GM18868 (cell line): ENCODE results near the gene ALDH5A1.

Source experiments
- ATAC-seq: cut with Tn5 transposase; IDR thresholded peaks from one replicate; pipeline ENCODE4 v1.9.1; 2021; ENCODE audit warnings: mild to moderate bottlenecking, moderate library complexity; ENCODE audit not compliant: unreplicated experiment

Gene ALDH5A1

DNA sequence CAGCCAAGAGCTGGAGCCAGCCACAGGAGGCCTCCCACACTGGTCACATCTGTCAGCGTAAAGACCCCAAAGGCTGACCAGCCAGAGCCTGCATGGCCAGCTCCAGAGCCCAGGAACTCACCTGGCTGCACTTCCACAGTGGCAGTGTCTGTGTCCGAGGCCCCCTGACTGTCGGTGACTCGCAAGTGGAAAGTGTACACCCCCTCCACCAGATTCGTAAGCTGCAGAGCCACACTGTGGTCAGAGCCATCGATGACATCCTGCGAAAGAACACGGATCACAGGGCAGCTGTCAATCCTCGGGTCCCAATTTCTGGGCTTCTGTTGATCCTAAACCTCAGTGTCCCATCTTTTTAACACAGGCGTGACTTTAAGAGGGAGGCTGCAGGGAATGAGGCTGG lies 69.3 kb downstream of the ALDH5A1 start:
- no peak for ATAC-seq

DNA sequence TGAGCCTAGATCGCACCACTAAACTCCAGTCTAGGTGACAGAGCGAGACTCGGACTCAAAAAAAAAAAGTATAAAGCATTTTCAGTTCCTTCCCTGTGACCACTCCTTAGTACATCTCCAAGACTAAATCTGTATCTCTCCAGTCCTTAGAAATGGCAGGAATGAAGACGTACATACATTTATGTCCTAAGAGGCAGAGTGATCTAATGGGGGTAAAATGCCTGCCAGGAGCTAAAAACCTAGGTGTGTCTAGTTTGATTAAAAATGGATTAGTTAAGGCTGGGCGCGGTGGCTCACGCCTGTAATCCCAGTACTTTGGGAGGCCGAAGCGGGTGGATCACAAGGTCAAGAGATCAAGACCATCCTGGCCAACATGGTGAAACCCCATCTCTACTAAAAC lies 70.4 kb downstream of the ALDH5A1 start:
- no peak for ATAC-seq

GRCh38 chr6:24566020-24566767 lies 71.4 kb downstream of the ALDH5A1 start:
- no peak for ATAC-seq

- ATAC-seq = no peak
Measured at GRCh38 chr6:24568683-24569082, 73.9 kb downstream of the ALDH5A1 start.

DNA sequence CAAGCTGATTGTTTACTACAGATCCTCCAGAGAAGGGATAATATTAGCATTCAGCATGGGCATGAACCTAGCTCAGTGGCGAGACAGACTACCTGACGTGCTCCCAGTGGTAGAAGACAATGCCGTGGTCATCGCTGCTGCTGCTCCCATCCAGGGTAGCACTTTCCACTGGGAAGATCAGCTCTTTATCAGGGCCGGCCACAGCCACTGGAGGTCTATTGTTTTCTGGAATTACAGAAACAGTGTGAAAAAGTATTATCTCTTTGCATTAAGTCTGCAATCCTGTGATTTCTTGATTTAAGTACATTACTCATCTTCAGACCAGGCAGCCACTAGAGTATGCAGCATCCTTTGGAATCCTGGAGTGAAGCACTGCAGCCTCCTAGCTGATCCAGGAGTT lies 75.0 kb downstream of the ALDH5A1 start:
- ATAC-seq = no peak

DNA sequence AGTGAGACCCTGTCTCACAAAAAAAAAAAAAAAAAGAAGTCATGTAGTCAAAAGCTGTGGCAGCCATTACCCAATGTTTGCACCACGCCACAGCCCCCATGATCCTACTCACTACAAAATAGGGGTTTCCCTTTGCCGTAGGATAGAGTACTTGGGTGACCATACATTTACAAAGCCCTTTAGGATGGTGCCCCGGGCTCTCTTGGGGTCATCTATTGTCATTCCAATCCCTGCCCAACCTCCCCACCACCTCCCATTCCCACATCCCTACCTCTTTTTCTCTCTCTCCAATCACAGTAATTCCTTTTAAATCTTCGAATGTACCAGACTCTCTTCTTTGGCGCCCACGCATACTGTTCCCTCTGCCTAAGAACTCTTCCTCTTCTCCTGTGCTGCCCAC lies 76.6 kb downstream of the ALDH5A1 start:
- no peak for ATAC-seq

DNA sequence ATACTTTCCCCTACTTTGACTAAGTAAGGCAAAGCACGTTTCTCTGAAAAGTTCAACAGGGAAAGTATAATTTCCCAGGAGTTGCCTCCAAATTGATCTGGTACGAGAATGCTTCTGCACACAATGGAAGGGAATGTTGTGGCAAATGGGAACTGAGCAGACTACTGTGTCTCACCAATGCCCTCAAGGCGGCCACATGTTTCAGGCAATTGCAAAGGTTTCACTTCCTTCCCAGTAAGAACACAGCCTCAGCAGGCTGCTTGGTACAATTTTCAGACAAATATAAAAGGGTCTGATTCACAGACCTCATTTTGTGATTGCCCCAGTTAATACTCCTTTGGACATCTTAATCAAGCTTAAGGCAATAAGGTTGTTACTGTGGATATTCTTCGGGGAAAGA lies 80.0 kb downstream of the ALDH5A1 start:
- peak; percentile 96 for ATAC-seq

DNA sequence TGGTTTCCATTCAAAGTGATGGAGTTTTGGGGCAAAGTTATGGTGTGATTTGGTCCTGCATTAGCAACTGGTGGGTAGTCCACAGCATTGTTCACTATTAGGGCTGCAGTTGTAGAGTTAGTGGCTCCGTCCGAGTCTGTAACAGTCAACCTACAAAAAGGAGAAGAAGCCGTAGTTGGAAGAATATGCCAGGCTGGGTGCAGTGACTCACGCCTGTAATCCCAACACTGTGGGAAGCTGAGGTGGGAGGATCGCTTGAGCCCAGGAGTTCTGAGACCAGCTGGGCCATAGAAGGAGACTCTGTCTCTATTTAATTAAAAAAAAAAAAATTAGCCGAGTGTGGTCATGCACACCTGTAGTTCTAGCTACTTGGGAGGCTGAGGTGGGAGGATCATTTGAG lies 81.7 kb downstream of the ALDH5A1 start:
- ATAC-seq = no peak

- peak; percentile 94 for ATAC-seq
Measured at GRCh38 chr6:24581084-24581669, 86.4 kb downstream of the ALDH5A1 start.

DNA sequence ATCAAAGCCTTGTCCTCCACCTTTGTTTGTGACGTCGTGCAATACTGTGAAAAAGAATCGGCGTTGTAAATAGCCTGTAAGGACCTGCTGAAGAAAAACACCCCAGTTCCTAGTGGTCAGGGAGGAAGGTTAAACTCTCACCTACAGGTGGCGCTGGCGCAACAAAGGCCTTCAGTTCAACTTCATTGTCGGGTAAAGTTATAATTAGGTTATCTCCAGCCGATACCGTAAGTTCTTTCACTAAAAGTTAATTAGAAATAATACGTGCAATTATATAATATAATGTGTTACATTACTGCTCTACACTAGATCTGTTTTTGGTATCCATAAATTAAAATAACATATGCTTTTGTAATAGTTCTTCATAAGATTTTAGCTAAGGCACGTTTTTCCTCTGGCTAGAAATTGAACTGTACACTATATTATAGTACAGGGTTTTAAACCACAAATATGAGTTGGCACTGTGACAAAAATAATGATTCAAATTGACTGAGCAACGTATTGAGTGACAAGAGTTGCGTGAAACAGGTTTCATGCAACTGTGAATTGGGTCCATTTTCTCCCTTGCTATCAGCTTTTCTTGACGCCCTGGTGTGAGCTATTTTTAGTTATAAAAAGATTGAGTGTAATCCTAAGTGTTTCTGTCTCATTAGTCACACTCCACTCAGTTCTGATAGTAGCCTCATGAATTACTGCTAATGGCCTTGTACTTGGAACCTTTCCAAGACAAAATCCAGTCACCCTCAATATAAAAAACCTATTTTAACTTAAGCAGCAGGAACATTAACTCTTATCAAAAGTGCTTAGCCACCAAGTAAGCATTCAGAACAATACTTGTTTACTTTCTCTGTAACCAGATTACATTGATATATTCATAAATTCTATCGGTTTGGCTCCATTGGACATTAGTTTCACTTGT lies 89.0 kb downstream of the ALDH5A1 start:
- ATAC-seq = no peak

DNA sequence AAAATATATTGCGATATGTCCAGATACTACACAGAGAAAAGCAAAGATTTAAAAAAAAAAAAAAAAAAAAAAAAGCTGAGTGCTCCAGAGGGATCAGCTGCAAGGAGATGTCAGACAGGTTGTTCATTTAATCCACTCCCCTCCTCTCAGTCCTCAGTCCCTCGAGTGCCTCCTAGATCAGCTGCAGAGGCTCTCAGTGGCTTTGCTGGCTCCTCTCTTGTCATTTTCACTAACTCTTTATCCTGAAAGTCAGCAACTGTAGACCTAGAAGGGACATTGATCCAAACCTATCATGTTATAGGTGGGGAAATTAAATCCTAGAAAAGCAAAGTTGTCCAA lies 89.6 kb downstream of the ALDH5A1 start:
- no peak for ATAC-seq
